ENCODE measurements around the gene CD81.
A peak's percentile ranks its signal among the peaks of the same experiment; 100 is the strongest.
"Not testable (repeated sequence)": the region's sequence is repeated elsewhere in the genome, so short reads cannot be mapped to it uniquely, and the experiment has no call there.

CD81 gene, protein sequence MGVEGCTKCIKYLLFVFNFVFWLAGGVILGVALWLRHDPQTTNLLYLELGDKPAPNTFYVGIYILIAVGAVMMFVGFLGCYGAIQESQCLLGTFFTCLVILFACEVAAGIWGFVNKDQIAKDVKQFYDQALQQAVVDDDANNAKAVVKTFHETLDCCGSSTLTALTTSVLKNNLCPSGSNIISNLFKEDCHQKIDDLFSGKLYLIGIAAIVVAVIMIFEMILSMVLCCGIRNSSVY

DNA sequence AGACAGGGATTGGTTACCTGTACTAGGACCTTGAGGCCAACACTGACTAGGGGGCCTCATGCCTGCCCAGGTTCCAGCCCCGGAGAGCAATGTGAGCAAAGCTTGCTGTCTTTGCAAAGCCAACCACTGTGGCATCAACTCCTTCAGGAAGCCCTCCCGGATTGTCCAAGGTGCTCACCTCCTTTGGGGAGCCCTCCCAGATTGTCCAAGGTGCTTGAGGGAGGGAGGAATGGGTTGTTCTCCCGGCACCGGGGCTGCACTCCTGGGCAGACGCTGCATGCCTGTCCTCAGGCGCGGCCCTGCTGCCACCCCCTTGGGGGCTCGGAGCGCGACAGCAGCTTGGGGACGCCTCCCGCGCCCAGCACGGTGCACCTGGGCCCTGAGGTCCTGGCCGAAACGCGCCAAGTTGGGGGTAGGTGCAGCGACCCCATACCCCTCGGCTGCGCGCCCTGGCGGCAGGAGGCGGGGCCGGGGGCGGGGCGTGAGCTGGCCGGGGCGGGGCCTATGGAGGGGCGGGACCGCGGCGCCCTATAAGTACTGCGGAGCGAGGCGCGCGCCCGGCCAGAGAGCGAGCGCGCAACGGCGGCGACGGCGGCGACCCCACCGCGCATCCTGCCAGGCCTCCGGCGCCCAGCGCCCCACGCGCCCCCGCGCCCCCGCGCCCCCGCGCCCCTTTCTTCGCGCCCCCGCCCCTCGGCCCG, at the start of gene CD81:
CD81 (plus strand) TSS at position 560 of the 701 bp plus-strand sequence. CDS start 240 bp downstream, outside the sequence.
- peak; percentile 75 for DNase-seq (ENCODE audit: extremely low spot score, insufficient read length, low read depth)
- no peak for FAIRE-seq

DNA sequence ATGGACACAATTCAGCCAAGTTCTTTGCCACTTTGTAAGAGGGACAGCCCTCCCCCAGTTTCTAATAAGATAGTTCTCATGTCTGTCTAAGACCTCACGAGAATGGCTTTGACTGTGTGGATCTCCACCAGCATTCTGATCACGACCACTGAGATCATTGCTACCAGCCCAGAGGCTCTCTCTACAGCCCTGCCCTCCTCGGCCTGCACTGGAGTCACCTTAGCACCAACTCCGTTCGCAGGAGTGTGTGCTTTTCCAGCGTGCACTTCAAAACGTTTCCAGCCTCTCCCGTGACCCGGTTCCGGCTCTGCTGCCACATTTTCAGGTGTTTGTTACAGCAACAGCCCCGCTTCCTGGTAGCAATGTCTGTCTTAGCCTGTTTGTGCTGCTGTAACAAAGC, 49.1 kb upstream of the CD81 start:
- no peak for DNase-seq (ENCODE audit: extremely low spot score, insufficient read length, low read depth)
- FAIRE-seq = no peak

- FAIRE-seq = no peak
- no peak for DNase-seq (ENCODE audit: extremely low spot score, insufficient read length, low read depth)
Measured at GRCh38 chr11:2328656-2329354, 48.3 kb upstream of the CD81 start.

DNA sequence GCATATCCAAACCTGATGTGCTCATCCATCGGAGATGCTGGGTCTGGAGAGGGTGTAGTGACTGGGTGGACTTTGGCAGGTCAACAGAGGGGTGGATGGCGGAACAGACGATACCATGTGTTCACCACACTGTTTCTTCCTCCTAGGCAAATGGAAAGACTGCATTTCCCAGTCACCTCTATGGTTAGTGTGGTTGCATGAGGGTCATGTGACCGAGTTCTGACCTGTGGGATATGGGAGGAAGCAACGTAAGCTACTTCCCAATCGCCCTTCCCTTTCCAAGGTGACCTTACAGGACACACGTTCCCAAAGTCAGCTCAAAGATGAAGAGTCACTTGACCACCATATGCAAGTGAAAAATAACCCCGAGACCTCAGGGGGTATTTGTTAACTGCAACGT, 47.6 kb upstream of the CD81 start:
- no peak for DNase-seq (ENCODE audit: extremely low spot score, insufficient read length, low read depth)
- FAIRE-seq = no peak

DNA sequence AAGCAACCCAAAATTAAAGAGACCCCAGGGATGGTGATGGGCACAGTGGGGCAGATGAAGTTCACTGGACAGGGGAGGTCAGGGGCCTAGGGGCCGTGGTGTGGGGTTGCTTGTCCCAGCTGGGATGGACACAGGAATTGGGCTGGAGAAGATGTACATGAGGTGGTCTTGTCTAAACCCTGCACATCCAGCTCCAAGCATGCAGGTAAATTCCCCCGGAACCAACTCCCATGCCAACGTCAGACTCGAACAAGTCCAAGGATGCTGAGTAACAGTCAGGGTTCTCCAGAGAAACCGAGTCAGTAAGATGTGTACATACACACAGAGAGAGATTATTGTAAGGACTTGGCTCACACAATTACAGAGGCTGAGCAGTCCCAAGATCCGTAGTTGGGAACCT, 46.4 kb upstream of the CD81 start:
- FAIRE-seq (no peak), DNase-seq (ENCODE audit: extremely low spot score, insufficient read length, low read depth) (no peak)

DNA sequence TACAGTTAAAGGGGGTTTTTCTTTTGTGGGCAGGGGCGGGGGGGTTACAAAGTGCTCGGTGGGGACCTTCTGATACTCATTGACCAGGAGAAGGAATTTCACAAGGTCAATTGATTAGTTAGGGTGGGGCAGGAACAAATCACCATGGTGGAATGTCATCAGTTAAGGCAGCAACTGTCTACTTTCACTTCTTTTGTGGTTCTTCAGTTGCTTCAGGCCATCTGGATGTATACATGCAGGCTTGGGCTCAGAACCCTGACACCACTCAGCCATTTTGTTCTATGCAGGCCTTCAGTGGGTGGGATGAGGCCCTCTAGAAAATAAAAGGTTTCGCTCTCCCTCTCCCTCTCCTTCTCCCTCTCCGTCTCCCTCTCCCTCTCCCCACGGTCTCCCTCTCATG, 45.7 kb upstream of the CD81 start:
- DNase-seq (ENCODE audit: extremely low spot score, insufficient read length, low read depth) (no peak), FAIRE-seq (no peak)

DNA sequence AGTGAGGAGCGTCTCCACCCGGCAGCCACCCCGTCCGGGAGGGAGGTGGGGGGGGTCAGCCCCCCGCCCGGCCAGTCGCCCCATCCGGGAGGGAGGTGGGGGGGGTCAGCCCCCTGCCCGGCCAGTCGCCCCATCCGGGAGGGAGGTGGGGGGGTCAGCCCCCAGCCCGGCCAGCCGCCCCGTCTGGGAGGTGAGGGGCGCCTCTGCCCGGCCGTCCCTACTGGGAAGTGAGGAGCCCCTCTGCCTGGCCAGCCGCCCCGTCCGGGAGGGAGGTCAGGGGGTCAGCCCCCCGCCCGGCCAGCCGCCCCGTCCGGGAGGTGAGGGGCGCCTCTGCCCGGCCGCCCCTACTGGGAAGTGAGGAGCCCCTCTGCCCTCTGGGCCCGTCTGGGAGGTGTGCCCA, 44.5 kb upstream of the CD81 start:
- DNase-seq (ENCODE audit: extremely low spot score, insufficient read length, low read depth); FAIRE-seq: not testable (repeated sequence)

GRCh38 chr11:2333486-2334205, 43.5 kb upstream of the CD81 start:
- not testable (repeated sequence) for FAIRE-seq; DNase-seq (ENCODE audit: extremely low spot score, insufficient read length, low read depth)

- not testable (repeated sequence) for FAIRE-seq; DNase-seq (ENCODE audit: extremely low spot score, insufficient read length, low read depth)
Measured at GRCh38 chr11:2335286-2335685, 41.8 kb upstream of the CD81 start.

DNA sequence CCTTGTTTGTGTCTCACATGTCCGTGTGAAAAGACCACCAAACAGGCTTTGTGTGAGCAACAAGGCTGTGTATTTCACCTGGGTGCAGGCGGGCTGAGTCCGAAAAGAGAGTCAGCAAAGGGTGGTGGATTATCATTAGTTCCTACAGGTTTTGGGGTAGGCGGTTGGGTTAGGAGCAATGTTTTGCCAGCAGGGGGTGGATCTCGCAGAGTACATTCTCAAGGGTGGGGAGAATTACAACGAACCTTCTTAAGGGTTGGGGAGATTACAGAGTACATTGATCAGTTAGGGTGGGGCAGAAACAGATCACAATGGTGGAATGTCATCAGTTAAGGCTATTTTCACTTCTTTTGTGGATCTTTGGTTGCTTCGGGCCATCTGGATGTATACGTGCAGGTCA, 38.4 kb upstream of the CD81 start:
- FAIRE-seq; DNase-seq (ENCODE audit: extremely low spot score, insufficient read length, low read depth): not testable (repeated sequence)

DNA sequence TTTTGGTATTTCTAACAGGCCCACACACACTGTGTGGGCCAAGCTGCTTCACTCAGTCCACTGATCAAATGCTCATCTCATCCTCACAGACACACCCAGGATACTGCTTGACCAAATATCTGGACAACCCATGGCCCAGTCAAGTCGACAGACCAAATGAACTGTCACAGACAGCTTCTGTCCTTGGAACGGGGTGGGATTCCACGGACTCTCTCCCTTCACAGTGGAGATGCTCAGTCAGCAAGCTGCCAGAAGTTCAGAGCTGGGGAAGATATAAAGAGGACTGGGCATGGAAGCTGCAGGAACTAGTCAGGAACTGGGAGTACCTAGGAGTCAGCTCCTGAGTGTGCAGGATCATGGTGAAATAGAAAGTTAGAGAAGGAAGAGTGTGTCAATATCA, 34.6 kb upstream of the CD81 start:
- DNase-seq (ENCODE audit: extremely low spot score, insufficient read length, low read depth) (no peak), FAIRE-seq (no peak)

- FAIRE-seq (no peak), DNase-seq (ENCODE audit: extremely low spot score, insufficient read length, low read depth) (no peak)
Measured at GRCh38 chr11:2342981-2343380, 34.1 kb upstream of the CD81 start.

DNA sequence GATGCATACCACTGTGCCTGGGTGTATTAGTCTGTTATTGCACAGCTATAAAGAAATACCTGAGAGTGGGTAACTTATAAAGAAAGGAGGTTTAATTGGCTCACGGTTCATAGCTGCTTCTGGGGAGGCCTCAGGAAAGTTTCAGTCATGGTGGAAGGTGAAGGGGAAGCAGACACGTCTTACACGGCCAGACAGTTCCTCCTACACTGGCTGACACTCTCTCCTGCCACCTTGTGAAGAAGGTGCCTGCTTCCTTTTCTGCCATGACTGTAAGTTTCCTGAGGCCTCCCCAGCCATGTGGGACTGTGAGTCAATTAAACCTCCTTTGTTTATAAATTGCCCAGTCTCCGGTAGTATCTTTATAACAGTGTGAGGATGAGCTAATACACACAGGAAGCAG, 33.6 kb upstream of the CD81 start:
- DNase-seq (ENCODE audit: extremely low spot score, insufficient read length, low read depth) = no peak
- FAIRE-seq = no peak

- DNase-seq (ENCODE audit: extremely low spot score, insufficient read length, low read depth) = no peak
- no peak for FAIRE-seq
Measured at GRCh38 chr11:2345050-2345449, 32.1 kb upstream of the CD81 start.

- FAIRE-seq (no peak), DNase-seq (ENCODE audit: extremely low spot score, insufficient read length, low read depth) (no peak)
Measured at GRCh38 chr11:2346014-2346413, 31.1 kb upstream of the CD81 start.

GRCh38 chr11:2346586-2347307, 30.4 kb upstream of the CD81 start:
- FAIRE-seq = no peak
- DNase-seq (ENCODE audit: extremely low spot score, insufficient read length, low read depth) = no peak

DNA sequence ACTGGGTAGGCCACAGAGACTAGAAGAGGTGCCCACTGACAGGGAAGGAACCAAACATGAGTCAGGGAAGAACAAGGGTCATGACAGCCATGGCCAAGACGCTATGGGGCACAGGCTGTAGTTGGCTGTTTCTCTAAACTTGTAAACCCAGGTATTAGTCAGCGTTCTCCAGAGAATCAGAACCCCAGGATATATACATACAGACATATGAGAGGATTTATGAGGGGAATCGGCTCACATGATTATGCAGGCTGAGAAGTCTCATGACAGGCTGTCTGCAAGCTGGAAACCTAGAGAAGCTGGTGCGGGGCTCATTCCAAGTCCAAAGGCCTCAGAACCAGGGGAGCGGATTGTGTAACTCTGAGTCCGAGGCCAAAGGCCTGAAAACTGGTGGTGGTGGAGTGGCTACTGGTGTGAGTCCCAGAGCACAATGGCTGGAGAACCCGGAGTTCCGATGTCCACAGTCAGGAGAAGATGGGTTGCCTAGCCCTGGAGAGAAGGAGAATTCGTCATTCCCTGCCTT, 29.7 kb upstream of the CD81 start:
- no peak for FAIRE-seq
- DNase-seq (ENCODE audit: extremely low spot score, insufficient read length, low read depth) = no peak

DNA sequence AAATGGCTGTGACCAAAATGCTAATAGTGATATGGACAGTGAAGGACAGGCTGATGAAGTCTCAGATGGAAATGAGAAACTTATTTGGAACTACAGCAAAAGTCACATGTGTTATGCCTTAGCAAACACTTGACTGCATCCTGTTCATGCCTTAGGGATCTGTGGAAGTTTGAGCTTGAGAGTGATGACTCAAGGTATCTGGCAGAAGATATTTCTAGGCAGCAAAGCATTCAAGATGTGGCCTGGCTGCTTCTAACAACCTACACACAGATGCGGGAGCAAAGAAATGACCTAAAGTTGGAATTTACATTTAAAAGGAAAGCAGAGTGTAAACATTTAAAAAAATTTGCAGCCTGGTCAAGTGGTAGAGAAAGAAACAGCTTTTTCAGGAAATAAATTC, 28.1 kb upstream of the CD81 start:
- no peak for FAIRE-seq
- DNase-seq (ENCODE audit: extremely low spot score, insufficient read length, low read depth) = no peak

DNA sequence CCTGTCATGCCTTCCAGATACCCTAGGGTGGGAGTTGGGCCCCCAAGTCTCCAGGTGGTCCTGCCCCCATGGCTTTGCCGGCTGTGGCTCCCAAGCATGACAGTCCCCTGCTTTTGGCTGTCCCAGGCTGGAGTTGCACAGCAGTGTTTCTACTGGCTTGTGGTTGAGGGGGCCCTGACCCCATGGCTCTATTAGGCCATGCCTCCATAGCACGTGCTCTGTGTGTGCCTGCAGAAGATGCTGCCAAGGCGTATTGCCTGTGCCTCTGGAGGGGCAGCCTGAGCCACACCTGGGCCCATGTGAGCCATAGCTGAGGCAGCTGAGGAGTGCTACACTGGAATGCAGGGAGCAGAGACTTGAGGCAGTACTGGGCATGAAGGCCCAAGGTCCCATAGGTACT, 25.4 kb upstream of the CD81 start:
- DNase-seq (ENCODE audit: extremely low spot score, insufficient read length, low read depth) = no peak
- no peak for FAIRE-seq

DNA sequence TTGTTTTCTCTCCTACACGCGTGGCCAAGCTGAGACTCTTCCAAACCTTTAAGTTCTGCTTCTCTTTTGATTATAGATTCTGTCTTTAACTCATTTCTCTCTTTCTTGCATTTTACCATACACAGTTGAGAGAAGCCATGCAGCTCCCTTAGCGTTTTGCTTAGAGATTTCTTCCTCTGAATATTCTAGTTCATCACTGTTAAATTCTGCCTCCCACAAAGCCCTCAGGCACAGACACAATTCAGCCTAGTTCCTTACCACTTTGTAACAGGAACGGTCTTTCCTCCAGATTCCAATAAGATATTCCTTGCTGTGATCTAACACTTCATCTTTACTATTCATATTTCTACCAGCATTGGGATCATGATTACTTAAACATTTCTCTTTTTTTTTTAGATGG, 24.7 kb upstream of the CD81 start:
- FAIRE-seq = no peak
- no peak for DNase-seq (ENCODE audit: extremely low spot score, insufficient read length, low read depth)
